SH-SY5Y (cell line): Measurements from ENCODE around the gene AKAP12.

Experiments used
- GATA2 ChIP-seq: IDR thresholded peaks from 2 replicates; pipeline ENCODE4 v1.6.1; 2011; ENCODE audit warnings: mild to moderate bottlenecking, low read depth, low read length
- GATA3 ChIP-seq: IDR thresholded peaks from 2 replicates; pipeline ENCODE4 v1.6.1; 2011; ENCODE audit warnings: low read depth, mild to moderate bottlenecking, low read length, moderate library complexity

DNA sequence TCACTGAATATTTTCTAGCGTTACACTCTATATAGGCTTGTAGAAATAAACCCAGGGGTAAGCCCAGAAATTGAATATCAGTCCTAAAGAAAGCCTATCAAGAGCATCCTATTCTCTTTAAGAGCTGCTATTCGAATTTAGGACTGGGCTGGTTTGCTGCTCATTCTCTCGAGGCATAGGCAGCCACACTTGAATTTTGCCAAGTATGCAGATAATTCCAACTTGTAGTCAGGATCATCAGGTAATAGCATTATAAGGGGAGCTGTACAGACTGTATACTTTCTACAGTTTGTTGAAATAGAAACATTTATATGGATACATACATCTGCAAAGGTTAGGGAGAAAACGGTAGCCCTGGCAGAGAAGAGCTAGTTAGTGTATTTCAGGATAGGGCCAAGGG lies 153.6 kb downstream of the AKAP12 start:
- no peak for TF ChIP-seq GATA2
- TF ChIP-seq GATA3: no peak
